Measurements from ENCODE around the gene HTD2. TPM values are rescaled to one million over a fixed set of nuclear protein-coding genes. Genes with fewer than 3 reads are reported as not detected.
A peak's percentile ranks its signal among the peaks of the same experiment; 100 is the strongest.

HTD2 gene
- total and polyA plus RNA-seq, 2 experiments from 2014 or later: 5.4 to 17.0 TPM

DNA sequence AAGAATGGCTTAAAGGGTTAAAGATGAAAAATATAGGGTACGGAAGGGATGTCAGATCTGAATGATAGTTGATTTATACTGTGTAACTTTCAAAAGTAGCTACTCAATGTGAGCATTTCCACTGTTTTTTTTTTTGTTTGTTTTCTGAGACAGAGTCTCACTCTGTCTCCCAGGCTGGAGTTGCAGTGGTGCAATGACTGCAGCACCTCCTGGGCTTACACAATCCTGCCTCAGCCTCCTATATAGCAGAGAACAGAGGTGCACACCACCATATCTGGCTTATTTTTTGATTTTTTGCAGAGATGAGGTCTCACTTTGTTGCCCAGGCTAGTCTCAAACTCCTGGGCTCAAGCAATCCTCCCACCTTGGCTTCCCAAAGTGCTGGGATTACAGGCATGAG is 16.5 kb downstream of the HTD2 start:
- Histone ChIP-seq H3K4me2 (ENCODE audit: unreplicated experiment) (no peak overlapping the region), H3K4me3 (no peak overlapping the region), H3K4me1 (ENCODE audit: insufficient read depth) (peaks cover 8% of the 10 kb centered on the region; the same call in 1 of the 2 replicates), H3K9me2 (ENCODE audit: insufficient read depth) (no peaks in the 10 kb centered on the region), H3F3A (ENCODE audit: insufficient read depth) (peaks cover 25% of the 10 kb centered on the region; the same call in 1 of the 2 replicates), H3K79me2 (ENCODE audit: insufficient read depth) (0 out of 2 replicates have a peak, but pooled peaks cover 8% of the 10 kb centered on the region), H3K9me3 (ENCODE audit: low read depth) (no peaks in the 10 kb centered on the region), H3K9ac (no peak overlapping the region), H3K36me3 (ENCODE audit: low read depth) (peaks cover 8% of the 10 kb centered on the region; the same call in 1 of the 2 replicates), H4K20me1 (ENCODE audit: insufficient read depth) (no peaks in the 10 kb centered on the region), H3K27me3 (replicated peaks; ENCODE audit: insufficient read depth) (no peaks in the 10 kb centered on the region), H2AFZ (no peak overlapping the region), H3K27ac (no peak overlapping the region)
- 85 to 91% methylated on average over 1 of the region's 1 CpG for WGBS, 2 experiments (ENCODE audit: low coverage in 1 of 2, low lambda C conversion rate in 2 of 2, missing lambda C conversion rate in 2 of 2)
- TF ChIP-seq EZH2phosphoT487 (IDR thresholded peaks at IDR 0.05; ENCODE audit: insufficient read depth, low read depth) (no peak), EZH2 (IDR thresholded peaks at IDR 0.05; ENCODE audit: insufficient read depth, poor library complexity, severe bottlenecking) (no peak)
- DNase-seq: no peak
- in situ Hi-C loops (cut with MboI): loop anchor here (10.0 kb wide), 1 partner anchor 212 kb away; the partner anchor contains the start of gene ACOX2

DNA sequence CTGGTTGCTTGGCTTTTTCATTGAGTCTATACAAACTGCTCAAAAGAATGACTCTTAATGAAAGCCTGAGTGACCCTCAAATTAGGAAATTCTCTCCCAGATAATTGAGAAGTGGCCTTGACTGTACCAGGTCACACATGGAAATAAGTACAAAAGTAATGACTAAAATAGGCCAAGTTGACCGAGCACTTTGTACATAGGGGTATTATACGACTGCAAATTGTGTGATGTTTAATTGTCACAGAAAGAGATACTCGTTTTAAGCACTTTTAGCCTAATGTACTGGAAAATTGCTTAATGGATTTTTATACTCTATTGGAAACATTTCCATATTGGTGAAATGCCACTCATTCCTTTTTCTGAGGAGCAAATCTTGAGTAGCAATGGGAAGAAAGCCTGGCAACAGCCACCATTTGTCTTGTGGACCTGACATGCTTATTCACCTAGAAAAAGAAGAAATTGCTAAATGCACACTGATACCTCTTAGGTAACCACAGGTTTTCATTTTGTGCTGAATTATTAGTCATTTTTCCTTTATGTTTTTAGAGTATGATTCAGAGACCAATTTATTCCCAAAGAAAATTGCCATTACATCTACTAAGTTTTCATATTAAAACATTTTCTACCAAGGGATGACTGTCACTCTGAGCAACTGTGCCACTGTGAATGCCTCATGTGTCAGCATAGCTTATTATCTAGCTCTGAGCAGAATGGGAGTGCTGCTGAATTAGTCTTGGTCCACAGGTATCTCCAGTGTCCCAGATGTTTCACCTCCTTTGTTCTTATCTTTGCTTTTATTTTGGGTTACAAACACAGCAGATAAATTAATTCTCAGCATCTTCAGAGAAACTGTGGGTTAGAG is 17.4 kb downstream of the HTD2 start:
- Histone ChIP-seq H3K4me3 (no peak overlapping the region), H3K9me3 (ENCODE audit: low read depth) (no peaks in the 10 kb centered on the region), H3K79me2 (ENCODE audit: insufficient read depth) (0 out of 2 replicates have a peak, but pooled peaks cover 8% of the 10 kb centered on the region), H3F3A (ENCODE audit: insufficient read depth) (peaks cover 24% of the 10 kb centered on the region; the same call in 1 of the 2 replicates), H2AFZ (no peak overlapping the region), H3K9me2 (ENCODE audit: insufficient read depth) (no peaks in the 10 kb centered on the region), H3K4me1 (ENCODE audit: insufficient read depth) (peaks cover 8% of the 10 kb centered on the region; the same call in 1 of the 2 replicates), H3K4me2 (ENCODE audit: unreplicated experiment) (no peak overlapping the region), H3K36me3 (ENCODE audit: low read depth) (peaks cover 5% of the 10 kb centered on the region; the same call in 1 of the 2 replicates), H4K20me1 (ENCODE audit: insufficient read depth) (no peaks in the 10 kb centered on the region), H3K9ac (no peak overlapping the region), H3K27me3 (replicated peaks; ENCODE audit: insufficient read depth) (no peaks in the 10 kb centered on the region), H3K27ac (no peak overlapping the region)
- DNase-seq: no peak
- WGBS, 2 experiments (ENCODE audit: low coverage in 1 of 2, low lambda C conversion rate in 2 of 2, missing lambda C conversion rate in 2 of 2): 64 to 65% methylated on average over 3 of the region's 3 CpGs
- TF ChIP-seq EZH2phosphoT487 (IDR thresholded peaks at IDR 0.05; ENCODE audit: insufficient read depth, low read depth): no peak
- no peak for TF ChIP-seq EZH2 (IDR thresholded peaks at IDR 0.05; ENCODE audit: insufficient read depth, poor library complexity, severe bottlenecking)
- in situ Hi-C loops (cut with MboI): loop anchor here (10.0 kb wide), 1 partner anchor 211 kb away; the partner anchor contains the start of gene ACOX2

- Histone ChIP-seq H3K9me3 (ENCODE audit: low read depth) (no peaks in the 10 kb centered on the region), H3K27ac (no peak overlapping the region), H3K9me2 (ENCODE audit: insufficient read depth) (no peaks in the 10 kb centered on the region), H3K27me3 (replicated peaks; ENCODE audit: insufficient read depth) (no peaks in the 10 kb centered on the region), H2AFZ (no peak overlapping the region), H3K4me3 (no peak overlapping the region), H3K36me3 (ENCODE audit: low read depth) (no peaks in the 10 kb centered on the region), H3K4me2 (ENCODE audit: unreplicated experiment) (peak overlapping the region; percentile 16), H3F3A (ENCODE audit: insufficient read depth) (peaks cover 19% of the 10 kb centered on the region; the same call in 1 of the 2 replicates), H4K20me1 (ENCODE audit: insufficient read depth) (no peaks in the 10 kb centered on the region), H3K9ac (no peak overlapping the region), H3K4me1 (ENCODE audit: insufficient read depth) (peaks cover 8% of the 10 kb centered on the region; the same call in 1 of the 2 replicates), H3K79me2 (ENCODE audit: insufficient read depth) (0 out of 2 replicates have a peak, but pooled peaks cover 8% of the 10 kb centered on the region)
- in situ Hi-C loops (cut with MboI): loop anchor here (5.0 to 10.0 kb wide), 2 partner anchors 83 to 210 kb away; partner anchors contain the start of gene ACOX2
- 93 to 97% methylated on average over 7 of the region's 7 CpGs for WGBS, 2 experiments (ENCODE audit: low coverage in 1 of 2, low lambda C conversion rate in 2 of 2, missing lambda C conversion rate in 2 of 2)
- DNase-seq: no peak
- TF ChIP-seq EZH2phosphoT487 (IDR thresholded peaks at IDR 0.05; ENCODE audit: insufficient read depth, low read depth) (no peak), EZH2 (IDR thresholded peaks at IDR 0.05; ENCODE audit: insufficient read depth, poor library complexity, severe bottlenecking) (no peak)
Measured at GRCh38 chr3:58324391-58325390, 18.4 kb downstream of the HTD2 start.
